ENCODE measurements around the gene UTP18.
"Not testable (repeated sequence)": the region's sequence is repeated elsewhere in the genome, so short reads cannot be mapped to it uniquely, and the experiment has no call there.

The UTP18 gene

GRCh38 chr17:51260237-51261023 lies at the start of gene UTP18:
Gene UTP18, plus strand, starts transcription at chr17:51260546. Its CDS starts 39 bp downstream, at chr17:51260585.
- peak within 1 kb of the TSS; percentile 91 to 96 for H3K4me3 ChIP-seq (replicated peaks in 1 of 2; ENCODE audit: low read depth in 2 of 2, low read length in 2 of 2)
- peak; percentile 98 to 99 for DNase-seq (ENCODE audit: low read depth in 2 of 2)
- TF ChIP-seq CTCF (IDR thresholded peaks at IDR 0.05; ENCODE audit: low read depth, low read length) = no peak

GRCh38 chr17:51214920-51215319 lies 45.4 kb upstream of the UTP18 start:
- H3K4me3 ChIP-seq (replicated peaks in 1 of 2; ENCODE audit: low read depth in 2 of 2, low read length in 2 of 2) = no peak overlapping the region
- no peak for DNase-seq (ENCODE audit: low read depth in 2 of 2)
- TF ChIP-seq CTCF (IDR thresholded peaks at IDR 0.05; ENCODE audit: low read depth, low read length) = no peak

- H3K4me3 ChIP-seq (replicated peaks in 1 of 2; ENCODE audit: low read depth in 2 of 2, low read length in 2 of 2) = no peak overlapping the region
- no peak for TF ChIP-seq CTCF (IDR thresholded peaks at IDR 0.05; ENCODE audit: low read depth, low read length)
- DNase-seq (ENCODE audit: low read depth in 2 of 2) = no peak
These were observed 42.4 kb upstream of the UTP18 start for GRCh38 chr17:51217946-51218345.

- no peak overlapping the region for H3K4me3 ChIP-seq (replicated peaks in 1 of 2; ENCODE audit: low read depth in 2 of 2, low read length in 2 of 2)
- no peak for TF ChIP-seq CTCF (IDR thresholded peaks at IDR 0.05; ENCODE audit: low read depth, low read length)
These were observed 39.0 kb upstream of the UTP18 start for GRCh38 chr17:51221322-51221721.

GRCh38 chr17:51224402-51225262 lies 35.7 kb upstream of the UTP18 start:
- H3K4me3 ChIP-seq (replicated peaks in 1 of 2; ENCODE audit: low read depth in 2 of 2, low read length in 2 of 2) = no peak overlapping the region
- peak; percentile 28 to 39 for DNase-seq (ENCODE audit: low read depth in 2 of 2)

More at GRCh38 chr17:51221322-51221721, 39.0 kb upstream of the UTP18 start:
- DNase-seq (ENCODE audit: low read depth in 2 of 2) = no peak

GRCh38 chr17:51225523-51225922 lies 34.8 kb upstream of the UTP18 start:
- H3K4me3 ChIP-seq (replicated peaks in 1 of 2; ENCODE audit: low read depth in 2 of 2, low read length in 2 of 2); DNase-seq (ENCODE audit: low read depth in 2 of 2): not testable (repeated sequence)

More at GRCh38 chr17:51224402-51225262, 35.7 kb upstream of the UTP18 start:
- TF ChIP-seq CTCF (IDR thresholded peaks at IDR 0.05; ENCODE audit: low read depth, low read length) = no peak

GRCh38 chr17:51228161-51228560 lies 32.2 kb upstream of the UTP18 start:
- DNase-seq (ENCODE audit: low read depth in 2 of 2) = peak; percentile 56 to 82
- TF ChIP-seq CTCF (IDR thresholded peaks at IDR 0.05; ENCODE audit: low read depth, low read length) = no peak
- no peak overlapping the region for H3K4me3 ChIP-seq (replicated peaks in 1 of 2; ENCODE audit: low read depth in 2 of 2, low read length in 2 of 2)
